Glutamatergic neuron (in vitro differentiated cells): ENCODE measurements around the gene UHMK1. TPM values are rescaled to one million over a fixed set of nuclear protein-coding genes. Genes with fewer than 3 reads are reported as not detected.

Source experiments
- DNase-seq: peaks from one replicate; pipeline ENCODE4 v3.0.0; 2022
- H3K27ac Mint-ChIP-seq: one replicate; pipeline ENCODE4 v1.8.0; 2020; ENCODE audit warnings: mild to moderate bottlenecking, mixed read lengths, inconsistent platforms; ENCODE audit not compliant: unreplicated experiment
- H3K27me3 Mint-ChIP-seq: one replicate; pipeline ENCODE4 v1.8.0; 2020; ENCODE audit warnings: mild to moderate bottlenecking, moderate library complexity, mixed read lengths, inconsistent platforms; ENCODE audit not compliant: unreplicated experiment
- H3K36me3 Mint-ChIP-seq: one replicate; pipeline ENCODE4 v1.8.0; 2020; ENCODE audit warnings: mild to moderate bottlenecking, mixed read lengths, inconsistent platforms; ENCODE audit not compliant: unreplicated experiment
- H3K4me1 Mint-ChIP-seq: one replicate; pipeline ENCODE4 v1.8.0; 2020; ENCODE audit warnings: mild to moderate bottlenecking, low read depth, mixed read lengths, inconsistent platforms; ENCODE audit not compliant: unreplicated experiment
- H3K4me3 Mint-ChIP-seq: one replicate; pipeline ENCODE4 v1.8.0; 2020; ENCODE audit warnings: mild to moderate bottlenecking, mixed read lengths, inconsistent platforms; ENCODE audit not compliant: unreplicated experiment
- H3K9me3 Mint-ChIP-seq: one replicate; pipeline ENCODE4 v1.8.0; 2020; ENCODE audit warnings: mild to moderate bottlenecking, moderate library complexity, mixed read lengths, inconsistent platforms; ENCODE audit not compliant: unreplicated experiment
- CTCF ChIP-seq: fragments of 200-600 bp; sonication (generic); IDR thresholded peaks from one replicate; pipeline ENCODE4 v1.5.0; 2021; ENCODE audit not compliant: partially characterized antibody, unreplicated experiment
- total RNA-seq: library from RNA; stranded (reverse); fragmentation: NEBNext Ultra II Directional; extraction: Animal tissue kit (Norgen Biotek cat#: 25700); gene quantifications from one replicate; pipeline ENCODE4 v1.2.1, GENCODE V29; 2021; ENCODE audit not compliant: unreplicated experiment

The UHMK1 gene
- total RNA-seq, 1 donor from 2014 or later: 19.4 TPM

GRCh38 chr1:162554258-162554657, 56.6 kb downstream of the UHMK1 start:
- H3K4me3 Mint-ChIP-seq: no peak overlapping the region
- DNase-seq: no peak
- no peaks in the 10 kb centered on the region for H3K27me3 Mint-ChIP-seq
- no peaks in the 10 kb centered on the region for H3K36me3 Mint-ChIP-seq
- no peaks in the 10 kb centered on the region for H3K9me3 Mint-ChIP-seq
- H3K4me1 Mint-ChIP-seq: no peaks in the 10 kb centered on the region
- H3K27ac Mint-ChIP-seq: no peak overlapping the region
- no peak for TF ChIP-seq CTCF

- peaks cover 5% of the 10 kb centered on the region for H3K4me1 Mint-ChIP-seq
- H3K4me3 Mint-ChIP-seq: no peak overlapping the region
- peaks cover 3% of the 10 kb centered on the region for H3K9me3 Mint-ChIP-seq
- H3K27ac Mint-ChIP-seq: no peak overlapping the region
- no peak for TF ChIP-seq CTCF
- no peaks in the 10 kb centered on the region for H3K36me3 Mint-ChIP-seq
- DNase-seq: no peak
- peaks cover 5% of the 10 kb centered on the region for H3K27me3 Mint-ChIP-seq
These were observed 59.9 kb downstream of the UHMK1 start for GRCh38 chr1:162557536-162557935.

- DNase-seq: no peak
- H3K36me3 Mint-ChIP-seq: no peaks in the 10 kb centered on the region
- TF ChIP-seq CTCF: no peak
- H3K4me1 Mint-ChIP-seq: peaks cover 14% of the 10 kb centered on the region
- peak overlapping the region; percentile 90 for H3K4me3 Mint-ChIP-seq
- peaks cover 5% of the 10 kb centered on the region for H3K27me3 Mint-ChIP-seq
- peaks cover 3% of the 10 kb centered on the region for H3K9me3 Mint-ChIP-seq
- peak overlapping the region; percentile 68 for H3K27ac Mint-ChIP-seq
These were observed 62.9 kb downstream of the UHMK1 start for GRCh38 chr1:162560303-162561036.

- Mint-ChIP-seq H3K9me3 (peaks cover 3% of the 10 kb centered on the region), H3K4me1 (peaks cover 14% of the 10 kb centered on the region), H3K27me3 (peaks cover 5% of the 10 kb centered on the region), H3K27ac (peak overlapping the region; percentile 68), H3K4me3 (peak overlapping the region; percentile 90), H3K36me3 (no peaks in the 10 kb centered on the region)
- TF ChIP-seq CTCF: no peak
- peak; percentile 98 for DNase-seq
These were observed 63.5 kb downstream of the UHMK1 start for GRCh38 chr1:162561037-162561615.

- no peak for TF ChIP-seq CTCF
- H3K4me1 Mint-ChIP-seq: peaks cover 14% of the 10 kb centered on the region
- peak within 1 kb of the TSS; percentile 85 for H3K27ac Mint-ChIP-seq
- H3K27me3 Mint-ChIP-seq: peaks cover 5% of the 10 kb centered on the region
- H3K4me3 Mint-ChIP-seq: peak within 1 kb of the TSS; percentile 97
- no peak for DNase-seq
- H3K9me3 Mint-ChIP-seq: peaks cover 3% of the 10 kb centered on the region
- no peaks in the 10 kb centered on the region for H3K36me3 Mint-ChIP-seq
These were observed 64.2 kb downstream of the UHMK1 start, which contains the start of gene UAP1 for GRCh38 chr1:162561616-162562469. UAP1 (plus strand) TSS chr1:162561722; CDS start chr1:162566069, 4,347 bp downstream.
